IMR-90 (cell line): Measurements from ENCODE around the gene OR2F1. TPM values are rescaled to one million over a fixed set of nuclear protein-coding genes. Genes with fewer than 3 reads are reported as not detected.

Source experiments
- ATAC-seq: fragments of 200-7000 bp; cut with Tn5 transposase; 2 replicates; pipeline ENCODE4 v1.9.1; 2020; ENCODE audit warnings: low read depth, mild to moderate bottlenecking, moderate library complexity
- BruUV-seq: library from RNA; stranded (reverse); fragments of 400-500 nt; replicated peaks from 2 replicates; lab custom pipeline; 2021; lab: Mats Ljungman, UMichigan
- CTCF ChIA-PET: fragments of 300-600 bp; formaldehyde crosslinking; extraction: SDS; loops from one replicate; lab custom pipeline; 2021; ENCODE audit warnings: antibody characterized with exemption; lab: Yijun Ruan, JAX
- POLR2A ChIA-PET: fragments of 300-600 bp; sonication (Branson Sonifier 250); formaldehyde crosslinking; loops from one replicate; lab custom pipeline; 2022; ENCODE audit warnings: antibody characterized with exemption; ENCODE audit not compliant: unreplicated experiment; lab: Charles Lee
- DNase-seq: peaks from one replicate; pipeline ENCODE4 v3.0.0; 2013
- H2AFZ ChIP-seq: replicated peaks from 2 replicates; pipeline ENCODE3; 2013; ENCODE audit warnings: low read length, mild to moderate bottlenecking; ENCODE audit not compliant: poor library complexity
- H2AK5ac ChIP-seq: 2 replicates; pipeline ENCODE4 v1.6.1; 2013; ENCODE audit warnings: low read depth, low read length, inconsistent platforms
- H2AK9ac ChIP-seq: replicated peaks from 2 replicates; pipeline ENCODE3; 2013; ENCODE audit warnings: mild to moderate bottlenecking, low read depth, low read length, moderate library complexity; ENCODE audit not compliant: poor library complexity
- H2BK120ac ChIP-seq: 2 replicates; pipeline ENCODE4 v1.6.1; 2013; ENCODE audit warnings: low read depth, low read length, inconsistent platforms
- H2BK15ac ChIP-seq: 3 replicates; pipeline ENCODE4 v1.6.1; 2013; ENCODE audit warnings: low read depth, low read length, inconsistent platforms
- H2BK20ac ChIP-seq: 2 replicates; pipeline ENCODE4 v1.6.1; 2013; ENCODE audit warnings: low read depth, mild to moderate bottlenecking, inconsistent platforms, low read length, moderate library complexity
- H2BK5ac ChIP-seq: 2 replicates; pipeline ENCODE4 v1.6.1; 2013; ENCODE audit warnings: mild to moderate bottlenecking, low read depth, low read length, inconsistent platforms; ENCODE audit not compliant: poor library complexity, severe bottlenecking
- H3K14ac ChIP-seq: replicated peaks from 2 replicates; pipeline ENCODE4 v1.6.1; 2013; ENCODE audit warnings: low read depth, low read length, inconsistent platforms
- H3K18ac ChIP-seq: 2 replicates; pipeline ENCODE4 v1.6.1; 2013; ENCODE audit warnings: low read depth, low read length, control low read depth
- H3K23ac ChIP-seq: 2 replicates; pipeline ENCODE4 v1.6.1; 2013; ENCODE audit warnings: low read depth, low read length, inconsistent platforms
- H3K27ac ChIP-seq: 2 replicates; pipeline ENCODE4 v1.5.1; 2013; ENCODE audit warnings: mild to moderate bottlenecking, control low read depth, low read length; ENCODE audit not compliant: insufficient read depth
- H3K27me3 ChIP-seq: 2 replicates; pipeline ENCODE4 v1.6.1; 2013; ENCODE audit warnings: low read length; ENCODE audit not compliant: control insufficient read depth, insufficient read depth
- H3K36me3 ChIP-seq: 2 replicates; pipeline ENCODE4 v1.6.1; 2013; ENCODE audit warnings: low read length, mixed read lengths; ENCODE audit not compliant: control insufficient read depth, insufficient read depth
- H3K4ac ChIP-seq: 2 replicates; pipeline ENCODE4 v1.6.1; 2013; ENCODE audit warnings: low read depth, low read length, inconsistent platforms
- H3K4me1 ChIP-seq: 2 replicates; pipeline ENCODE4 v1.6.1; 2013; ENCODE audit warnings: low read length, mixed read lengths; ENCODE audit not compliant: control insufficient read depth, insufficient read depth
- H3K4me2 ChIP-seq: 2 replicates; pipeline ENCODE4 v1.6.1; 2013; ENCODE audit warnings: low read depth, mild to moderate bottlenecking, control low read depth, low read length, moderate library complexity
- H3K4me3 ChIP-seq: 2 replicates; pipeline ENCODE4 v1.5.1; 2013; ENCODE audit warnings: low read depth, mild to moderate bottlenecking, control low read depth, low read length, moderate library complexity; ENCODE audit not compliant: insufficient read depth
- H3K56ac ChIP-seq: 2 replicates; pipeline ENCODE4 v1.6.1; 2013; ENCODE audit warnings: low read length, inconsistent platforms; ENCODE audit not compliant: insufficient read depth; ENCODE audit errors: extremely low read depth
- H3K79me1 ChIP-seq, 2 experiments: 2 replicates each; pipeline ENCODE4 v1.6.1; 2013; ENCODE audit warnings: low read length in 2 of 2, inconsistent platforms in 1 of 2, low read depth in 1 of 2
- H3K9ac ChIP-seq: 2 replicates; pipeline ENCODE4 v1.6.1; 2013; ENCODE audit warnings: low read depth, low read length, control low read depth
- H3K9me1 ChIP-seq: 2 replicates; pipeline ENCODE4 v1.6.1; 2013; ENCODE audit warnings: low read length, inconsistent platforms; ENCODE audit not compliant: insufficient read depth
- H3K9me3 ChIP-seq: 2 replicates; pipeline ENCODE4 v1.6.1; 2013; ENCODE audit warnings: low read length; ENCODE audit not compliant: control insufficient read depth, insufficient read depth
- H4K20me1 ChIP-seq: 2 replicates; pipeline ENCODE4 v1.6.1; 2013; ENCODE audit warnings: low read length, inconsistent platforms; ENCODE audit not compliant: insufficient read depth
- H4K5ac ChIP-seq: 2 replicates; pipeline ENCODE4 v1.6.1; 2013; ENCODE audit warnings: mild to moderate bottlenecking, low read depth, low read length, control low read depth
- H4K8ac ChIP-seq, 2 experiments: 2 replicates each; pipeline ENCODE4 v1.6.1; 2013; ENCODE audit warnings: low read depth in 2 of 2, low read length in 2 of 2, control low read depth in 1 of 2, inconsistent platforms in 1 of 2
- H4K91ac ChIP-seq: 2 replicates; pipeline ENCODE4 v1.6.1; 2013; ENCODE audit warnings: low read depth, low read length, inconsistent platforms; ENCODE audit not compliant: insufficient read depth
- BHLHE40 ChIP-seq: fragments of 150-350 bp; IDR thresholded peaks from 2 replicates; pipeline ENCODE4 v1.6.1; 2016; ENCODE audit warnings: mild to moderate bottlenecking, low read depth, low read length
- CEBPB ChIP-seq: IDR thresholded peaks from 2 replicates; pipeline ENCODE4 v1.6.1; 2012; ENCODE audit warnings: low read depth, low read length, improper control_type of control experiment
- CHD1 ChIP-seq: IDR thresholded peaks from 2 replicates; pipeline ENCODE4 v1.6.1; 2012; ENCODE audit warnings: low read depth, low read length, improper control_type of control experiment
- FOS ChIP-seq: fragments of 150-350 bp; IDR thresholded peaks from 2 replicates; pipeline ENCODE4 v1.6.1; 2016; ENCODE audit warnings: low read depth, low read length
- MAFK ChIP-seq: IDR thresholded peaks from 2 replicates; pipeline ENCODE4 v1.6.1; 2012; ENCODE audit warnings: low read depth, low read length, improper control_type of control experiment
- MXI1 ChIP-seq: IDR thresholded peaks from 2 replicates; pipeline ENCODE4 v1.6.1; 2012; ENCODE audit warnings: low read depth, mild to moderate bottlenecking, low read length, moderate library complexity, borderline replicate concordance
- NFE2L2 ChIP-seq: fragments of 150-350 bp; IDR thresholded peaks from 2 replicates; pipeline ENCODE4 v1.6.1; 2016; ENCODE audit warnings: low read depth, mild to moderate bottlenecking, low read length
- POLR2A ChIP-seq: IDR thresholded peaks from 2 replicates; pipeline ENCODE4 v1.6.1; 2012; ENCODE audit warnings: mild to moderate bottlenecking, low read depth, low read length
- RAD21 ChIP-seq: IDR thresholded peaks from 2 replicates; pipeline ENCODE4 v1.6.1; 2012; ENCODE audit warnings: low read length, improper control_type of control experiment
- RCOR1 ChIP-seq: IDR thresholded peaks from 2 replicates; pipeline ENCODE4 v1.6.1; 2012; ENCODE audit warnings: mild to moderate bottlenecking, low read length, improper control_type of control experiment; ENCODE audit not compliant: insufficient replicate concordance
- RFX5 ChIP-seq: IDR thresholded peaks from 2 replicates; pipeline ENCODE4 v1.8.0; 2012; ENCODE audit warnings: low read depth, mild to moderate bottlenecking, low read length, moderate library complexity
- SMC3 ChIP-seq: fragments of 150-350 bp; IDR thresholded peaks from 2 replicates; pipeline ENCODE4 v1.6.1; 2016; ENCODE audit warnings: low read depth, mild to moderate bottlenecking, antibody characterized with exemption, low read length, moderate library complexity
- dilution Hi-C: fragments of 300-500 bp; cut with HindIII; formaldehyde crosslinking; loops from one replicate; pipeline ENCODE4 v1.14.3; 2018; ENCODE audit warnings: low sequenced_read_pairs; ENCODE audit not compliant: unreplicated experiment
- in situ Hi-C: fragments of 300-500 bp; cut with MboI; formaldehyde crosslinking; loops from 3 replicates; pipeline ENCODE4 v1.14.3; 2019; ENCODE audit warnings: low sequenced_read_pairs, inconsistent platforms, mixed read lengths
- intact Hi-C: fragments of 100-400 bp; cut with micrococcal nuclease; formaldehyde crosslinking; loops from 2 replicates; pipeline ENCODE4 v1.10.0; 2022
- polyA plus RNA-seq, 3 experiments: library from polyadenylated mRNA; depleted of rRNA; stranded (reverse); fragments of >200 nt; gene quantifications; 2 replicates each; pipeline ENCODE4 v1.2.3, GENCODE V29; 2012; ENCODE audit warnings: low replicate concordance in 1 of 3
- total RNA-seq: library from RNA; depleted of rRNA; stranded (reverse); fragments of >200 nt; gene quantifications from 2 replicates; pipeline ENCODE4 v1.2.3, GENCODE V29; 2012
- TF ChIP-seq, protein P1 (sequence below): conservative IDR thresholded peaks from 2 replicates; pipeline ENCODE4 v1.5.1; 2012; ENCODE audit warnings: mild to moderate bottlenecking, low read depth, low read length, improper control_type of control experiment
- TF ChIP-seq, protein P2 (sequence below): fragments of 150-350 bp; IDR thresholded peaks from 2 replicates; pipeline ENCODE4 v1.6.1; 2016; ENCODE audit warnings: low read depth, mild to moderate bottlenecking, low read length, moderate library complexity, borderline replicate concordance
- TF ChIP-seq, protein P3 (sequence below): fragments of 150-350 bp; IDR thresholded peaks from 2 replicates; pipeline ENCODE4 v1.6.1; 2017; ENCODE audit warnings: mild to moderate bottlenecking, antibody characterized with exemption, low read length, low read depth

The OR2F1 gene
- total and polyA plus RNA-seq, 2 of the 4 experiments (the other 2 are of a cell fraction): not detected

DNA sequence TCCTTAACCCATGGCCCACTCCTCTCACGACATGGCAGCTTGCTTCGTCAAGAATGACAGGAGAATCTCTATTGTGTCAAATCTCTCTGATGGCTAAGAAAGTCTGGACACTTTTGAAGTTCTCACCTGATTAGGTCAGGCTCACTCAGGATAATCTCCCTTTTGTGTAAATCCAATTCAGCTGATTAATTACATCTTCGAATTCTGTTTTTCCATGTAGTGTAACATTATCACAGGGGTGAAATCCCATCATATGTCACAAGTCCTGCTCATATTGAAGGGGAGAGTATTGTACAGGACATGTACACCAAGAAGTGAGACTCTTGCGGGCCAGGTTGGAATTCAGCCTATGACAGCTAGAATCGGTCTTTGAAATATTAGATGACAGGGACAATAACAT lies 29.3 kb downstream of the OR2F1 start (continued):
- no peak for TF ChIP-seq SMC3
- no peak for TF ChIP-seq CEBPB

DNA sequence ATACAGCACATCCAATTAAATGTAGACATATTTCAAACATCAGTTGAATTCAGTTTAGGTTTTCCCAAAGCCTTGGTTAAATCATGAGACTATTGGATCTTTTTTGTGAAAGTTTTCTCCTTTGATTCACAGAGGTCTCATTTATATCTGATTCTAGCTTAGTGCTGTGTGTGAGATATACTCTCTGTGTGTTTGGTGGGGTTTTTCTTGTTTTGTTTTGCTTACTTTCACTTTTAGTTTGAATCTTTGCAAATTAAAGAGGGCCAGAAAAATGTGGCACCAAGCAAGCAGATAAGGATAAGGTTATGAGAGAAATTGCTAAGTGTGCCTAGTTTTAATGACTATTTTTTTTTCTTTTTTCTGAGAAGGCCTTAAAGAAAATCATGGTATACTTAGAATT lies 32.9 kb downstream of the OR2F1 start:
- H3K4me1 ChIP-seq: peaks cover 2% of the 10 kb centered on the region; the same call in 1 of the 2 replicates
- no peak overlapping the region for H4K91ac ChIP-seq
- H2BK120ac ChIP-seq: no peak overlapping the region
- H3K27ac ChIP-seq: no peak overlapping the region; the same call in 1 of the 2 replicates
- H3K36me3 ChIP-seq: no peaks in the 10 kb centered on the region
- H2AFZ ChIP-seq: no peak overlapping the region
- no peak overlapping the region for H4K5ac ChIP-seq
- no peaks in the 10 kb centered on the region for H3K9me3 ChIP-seq
- H4K20me1 ChIP-seq: no peaks in the 10 kb centered on the region
- H3K4ac ChIP-seq: no peak overlapping the region
- ChIA-PET CTCF (no interaction called here), POLR2A (no interaction called here)
- peak; percentile 32; the same call in 1 of the 2 replicates for ATAC-seq
- dilution Hi-C loops: no loop called here
- H3K79me1 ChIP-seq: no peaks in the 10 kb centered on the region
- no peak overlapping the region for H2AK5ac ChIP-seq
- H3K27me3 ChIP-seq: no peaks in the 10 kb centered on the region
- H2BK15ac ChIP-seq: no peak overlapping the region
- no peak overlapping the region; the same call in 1 of the 2 replicates for H3K18ac ChIP-seq
- intact Hi-C loops: loop anchor here (5.0 kb wide), 1 partner anchor 35 kb away; the partner anchor contains the start of gene OR2F1
- no peak overlapping the region for H3K23ac ChIP-seq
- in situ Hi-C loops: no loop called here
- no TSS peak for BruUV-seq
- H3K4me2 ChIP-seq: no peak overlapping the region
- no peak overlapping the region for H3K56ac ChIP-seq
- H4K8ac ChIP-seq: no peak overlapping the region
- no peak for DNase-seq
- H2BK20ac ChIP-seq: no peak overlapping the region
- H2AK9ac ChIP-seq: no peak overlapping the region
- no peak overlapping the region for H3K14ac ChIP-seq
- no peak overlapping the region for H3K4me3 ChIP-seq
- H3K9me1 ChIP-seq: no peaks in the 10 kb centered on the region
- no peak overlapping the region for H3K9ac ChIP-seq
- H2BK5ac ChIP-seq: no peak overlapping the region
- no peak for TF ChIP-seq CEBPB
- TF ChIP-seq RFX5: no peak
- TF ChIP-seq CHD1: no peak
- TF ChIP-seq NFE2L2: no peak
- no peak for TF ChIP-seq POLR2A
- TF ChIP-seq FOS: no peak
- TF ChIP-seq MXI1: no peak
- no peak for TF ChIP-seq BHLHE40
- no peak for TF ChIP-seq RAD21
- no peak for TF ChIP-seq MAFK
- TF ChIP-seq, protein P1, sequence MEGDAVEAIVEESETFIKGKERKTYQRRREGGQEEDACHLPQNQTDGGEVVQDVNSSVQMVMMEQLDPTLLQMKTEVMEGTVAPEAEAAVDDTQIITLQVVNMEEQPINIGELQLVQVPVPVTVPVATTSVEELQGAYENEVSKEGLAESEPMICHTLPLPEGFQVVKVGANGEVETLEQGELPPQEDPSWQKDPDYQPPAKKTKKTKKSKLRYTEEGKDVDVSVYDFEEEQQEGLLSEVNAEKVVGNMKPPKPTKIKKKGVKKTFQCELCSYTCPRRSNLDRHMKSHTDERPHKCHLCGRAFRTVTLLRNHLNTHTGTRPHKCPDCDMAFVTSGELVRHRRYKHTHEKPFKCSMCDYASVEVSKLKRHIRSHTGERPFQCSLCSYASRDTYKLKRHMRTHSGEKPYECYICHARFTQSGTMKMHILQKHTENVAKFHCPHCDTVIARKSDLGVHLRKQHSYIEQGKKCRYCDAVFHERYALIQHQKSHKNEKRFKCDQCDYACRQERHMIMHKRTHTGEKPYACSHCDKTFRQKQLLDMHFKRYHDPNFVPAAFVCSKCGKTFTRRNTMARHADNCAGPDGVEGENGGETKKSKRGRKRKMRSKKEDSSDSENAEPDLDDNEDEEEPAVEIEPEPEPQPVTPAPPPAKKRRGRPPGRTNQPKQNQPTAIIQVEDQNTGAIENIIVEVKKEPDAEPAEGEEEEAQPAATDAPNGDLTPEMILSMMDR: no peak
- TF ChIP-seq, protein P2, sequence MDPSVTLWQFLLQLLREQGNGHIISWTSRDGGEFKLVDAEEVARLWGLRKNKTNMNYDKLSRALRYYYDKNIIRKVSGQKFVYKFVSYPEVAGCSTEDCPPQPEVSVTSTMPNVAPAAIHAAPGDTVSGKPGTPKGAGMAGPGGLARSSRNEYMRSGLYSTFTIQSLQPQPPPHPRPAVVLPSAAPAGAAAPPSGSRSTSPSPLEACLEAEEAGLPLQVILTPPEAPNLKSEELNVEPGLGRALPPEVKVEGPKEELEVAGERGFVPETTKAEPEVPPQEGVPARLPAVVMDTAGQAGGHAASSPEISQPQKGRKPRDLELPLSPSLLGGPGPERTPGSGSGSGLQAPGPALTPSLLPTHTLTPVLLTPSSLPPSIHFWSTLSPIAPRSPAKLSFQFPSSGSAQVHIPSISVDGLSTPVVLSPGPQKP: no peak
- TF ChIP-seq, protein P3, sequence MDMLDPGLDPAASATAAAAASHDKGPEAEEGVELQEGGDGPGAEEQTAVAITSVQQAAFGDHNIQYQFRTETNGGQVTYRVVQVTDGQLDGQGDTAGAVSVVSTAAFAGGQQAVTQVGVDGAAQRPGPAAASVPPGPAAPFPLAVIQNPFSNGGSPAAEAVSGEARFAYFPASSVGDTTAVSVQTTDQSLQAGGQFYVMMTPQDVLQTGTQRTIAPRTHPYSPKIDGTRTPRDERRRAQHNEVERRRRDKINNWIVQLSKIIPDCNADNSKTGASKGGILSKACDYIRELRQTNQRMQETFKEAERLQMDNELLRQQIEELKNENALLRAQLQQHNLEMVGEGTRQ: no peak
- TF ChIP-seq SMC3: no peak
- TF ChIP-seq RCOR1: no peak
